ENCODE results near the gene ZNF697. TPM values are rescaled to one million over a fixed set of nuclear protein-coding genes. Genes with fewer than 3 reads are reported as not detected.

Gene ZNF697
- total RNA-seq, 4 donors from 2014 or later, result 2.0 to 4.8 (median 4.0) TPM

- Histone ChIP-seq H3K4me1 (peaks cover 8 to 9% (median 9%) of the 10 kb centered on the region in 4 donors), H3K27ac (replicated peaks in 1 of 4) (no peak overlapping the region), H3K36me3 (no peaks in the 10 kb centered on the region), H3K27me3 (no peaks in the 10 kb centered on the region), H3K9me3 (no peaks in the 10 kb centered on the region), H3K4me3 (no peak overlapping the region)
- intact Hi-C loops (cut with DNase I), result no loop called here
- TF ChIP-seq POLR2A (IDR thresholded peaks at IDR 0.05; ENCODE audit: low read depth) (no peak), EP300 (IDR thresholded peaks at IDR 0.05) (no peak), CTCF (IDR thresholded peaks at IDR 0.05) (no peak), POLR2AphosphoS5 (IDR thresholded peaks at IDR 0.05) (no peak)
- DNase-seq (ENCODE audit: extremely low spot score), result no peak
- WGBS, result 97% methylated on average over 2 of the region's 2 CpGs
Measured at GRCh38 chr1:119670898-119671297, 22.8 kb upstream of the ZNF697 start.

GRCh38 chr1:119667173-119667572, 19.1 kb upstream of the ZNF697 start:
- Histone ChIP-seq H3K36me3 (no peaks in the 10 kb centered on the region), H3K27me3 (no peaks in the 10 kb centered on the region), H3K27ac (replicated peaks in 1 of 4) (no peak overlapping the region), H3K4me3 (no peak overlapping the region), H3K4me1 (no peaks in the 10 kb centered on the region), H3K9me3 (no peaks in the 10 kb centered on the region)
- WGBS, result 98% methylated on average over 6 of the region's 6 CpGs
- intact Hi-C loops (cut with DNase I), result no loop called here
- DNase-seq (ENCODE audit: extremely low spot score), result no peak
- TF ChIP-seq CTCF (IDR thresholded peaks at IDR 0.05) (no peak), POLR2A (IDR thresholded peaks at IDR 0.05; ENCODE audit: low read depth) (no peak), EP300 (IDR thresholded peaks at IDR 0.05) (no peak), POLR2AphosphoS5 (IDR thresholded peaks at IDR 0.05) (no peak)

- Histone ChIP-seq H3K4me1 (no peaks in the 10 kb centered on the region), H3K27ac (replicated peaks in 1 of 4) (no peak overlapping the region), H3K9me3 (no peaks in the 10 kb centered on the region), H3K27me3 (no peaks in the 10 kb centered on the region), H3K4me3 (no peak overlapping the region), H3K36me3 (no peaks in the 10 kb centered on the region)
- WGBS, result 83% methylated on average over 5 of the region's 5 CpGs
- intact Hi-C loops (cut with DNase I), result loop anchor here (1.0 kb wide), 1 partner anchor 8 kb away; no protein-coding TSS in a partner anchor
- DNase-seq (ENCODE audit: extremely low spot score), result no peak
- no peak for TF ChIP-seq POLR2AphosphoS5 (IDR thresholded peaks at IDR 0.05)
- no peak for TF ChIP-seq EP300 (IDR thresholded peaks at IDR 0.05)
- TF ChIP-seq CTCF (IDR thresholded peaks at IDR 0.05), result no peak
- TF ChIP-seq POLR2A (IDR thresholded peaks at IDR 0.05; ENCODE audit: low read depth), result no peak
Measured at GRCh38 chr1:119664067-119664466, 16.0 kb upstream of the ZNF697 start.

GRCh38 chr1:119662034-119662437, 14.0 kb upstream of the ZNF697 start:
- TF ChIP-seq EP300 (IDR thresholded peaks at IDR 0.05) (no peak), CTCF (IDR thresholded peaks at IDR 0.05) (no peak), POLR2AphosphoS5 (IDR thresholded peaks at IDR 0.05) (no peak), POLR2A (IDR thresholded peaks at IDR 0.05; ENCODE audit: low read depth) (no peak)
- 86% methylated on average over 3 of the region's 3 CpGs for WGBS
- Histone ChIP-seq H3K36me3 (no peaks in the 10 kb centered on the region), H3K27ac (replicated peaks in 1 of 4) (no peak overlapping the region), H3K4me3 (no peak overlapping the region), H3K27me3 (no peaks in the 10 kb centered on the region), H3K4me1 (no peaks in the 10 kb centered on the region), H3K9me3 (no peaks in the 10 kb centered on the region)
- no peak for DNase-seq (ENCODE audit: extremely low spot score)
- intact Hi-C loops (cut with DNase I), result no loop called here
